ENCODE data around the gene MS4A6A.

- TF ChIP-seq, protein P1, sequence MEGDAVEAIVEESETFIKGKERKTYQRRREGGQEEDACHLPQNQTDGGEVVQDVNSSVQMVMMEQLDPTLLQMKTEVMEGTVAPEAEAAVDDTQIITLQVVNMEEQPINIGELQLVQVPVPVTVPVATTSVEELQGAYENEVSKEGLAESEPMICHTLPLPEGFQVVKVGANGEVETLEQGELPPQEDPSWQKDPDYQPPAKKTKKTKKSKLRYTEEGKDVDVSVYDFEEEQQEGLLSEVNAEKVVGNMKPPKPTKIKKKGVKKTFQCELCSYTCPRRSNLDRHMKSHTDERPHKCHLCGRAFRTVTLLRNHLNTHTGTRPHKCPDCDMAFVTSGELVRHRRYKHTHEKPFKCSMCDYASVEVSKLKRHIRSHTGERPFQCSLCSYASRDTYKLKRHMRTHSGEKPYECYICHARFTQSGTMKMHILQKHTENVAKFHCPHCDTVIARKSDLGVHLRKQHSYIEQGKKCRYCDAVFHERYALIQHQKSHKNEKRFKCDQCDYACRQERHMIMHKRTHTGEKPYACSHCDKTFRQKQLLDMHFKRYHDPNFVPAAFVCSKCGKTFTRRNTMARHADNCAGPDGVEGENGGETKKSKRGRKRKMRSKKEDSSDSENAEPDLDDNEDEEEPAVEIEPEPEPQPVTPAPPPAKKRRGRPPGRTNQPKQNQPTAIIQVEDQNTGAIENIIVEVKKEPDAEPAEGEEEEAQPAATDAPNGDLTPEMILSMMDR (IDR thresholded peaks at IDR 0.05) = no peak
- no peak for TF ChIP-seq EZH2 (IDR thresholded peaks at IDR 0.05; ENCODE audit: borderline replicate concordance, insufficient read depth, low read depth, low read length, poor library complexity, severe bottlenecking)
Observed at GRCh38 chr11:60175860-60176275, 7.0 kb downstream of the MS4A6A start.
